HL-60 (cell line): ENCODE data around the gene CERS1.

Experiments used
- GABPA ChIP-seq: IDR thresholded peaks from 2 replicates; pipeline ENCODE4 v1.6.1; 2012; ENCODE audit warnings: low read depth
- POLR2AphosphoS5 ChIP-seq: IDR thresholded peaks from 2 replicates; pipeline ENCODE4 v1.6.1; 2012; ENCODE audit warnings: low read depth
- SPI1 ChIP-seq: IDR thresholded peaks from 2 replicates; pipeline ENCODE4 v1.6.1; 2012; ENCODE audit warnings: low read depth, mild to moderate bottlenecking, borderline replicate concordance
- TF ChIP-seq, protein P1 (sequence below): IDR thresholded peaks from 2 replicates; pipeline ENCODE4 v1.6.1; 2012; ENCODE audit warnings: low read depth; ENCODE audit not compliant: insufficient replicate concordance
- TF ChIP-seq, protein P2 (sequence below): IDR thresholded peaks from one replicate; pipeline ENCODE4 v1.5.1; 2011; ENCODE audit warnings: low read length, control low read depth, inconsistent platforms; ENCODE audit not compliant: insufficient read depth

DNA sequence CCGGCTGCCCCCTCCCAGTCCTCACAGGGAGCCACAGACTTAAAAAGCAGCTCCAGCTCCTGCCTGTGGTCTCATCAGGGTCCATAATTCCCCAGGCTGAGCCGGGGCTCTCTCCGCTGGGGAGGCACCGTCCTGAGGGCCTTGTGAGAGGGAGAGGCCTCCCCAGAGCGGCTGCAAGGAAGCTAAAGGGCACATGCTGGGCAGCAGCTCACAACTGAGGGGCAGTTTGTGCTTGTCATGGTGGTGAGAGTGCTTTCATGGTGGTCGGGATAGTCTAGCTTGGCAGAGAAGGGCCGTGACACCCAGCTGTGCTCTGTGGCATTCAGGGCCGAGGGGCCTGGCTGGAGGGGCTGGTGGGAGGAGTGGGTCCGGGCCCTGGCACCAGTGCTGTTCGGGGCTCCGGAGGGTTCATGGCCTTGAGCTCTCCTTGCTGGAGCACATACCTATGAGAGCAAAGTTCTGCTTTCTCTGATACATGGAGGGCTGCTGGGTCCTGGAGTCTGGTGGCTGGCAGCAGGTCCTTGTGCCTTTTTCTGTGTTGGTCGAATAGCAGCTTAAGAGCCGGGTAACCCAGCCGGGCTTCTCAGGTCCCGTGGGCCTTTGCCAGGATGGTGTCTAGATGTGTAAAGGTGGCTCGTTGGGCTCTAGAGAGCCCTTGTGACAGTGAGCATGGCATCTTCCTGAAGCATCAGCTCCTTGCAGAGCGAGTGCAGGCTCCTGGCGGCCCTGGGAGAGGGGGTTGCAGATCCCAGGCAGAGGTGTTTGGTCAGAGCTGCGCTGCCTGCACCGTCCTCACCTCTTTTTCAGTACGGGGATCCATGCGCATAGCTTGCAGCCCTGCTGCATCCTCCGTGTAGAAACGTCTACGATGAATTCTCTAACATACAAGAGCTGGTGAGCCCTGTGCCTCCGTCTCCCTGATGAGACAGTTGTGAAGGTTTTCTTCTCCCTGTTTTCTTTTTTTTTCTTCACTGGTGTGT, 55.4 kb downstream of the CERS1 start:
- TF ChIP-seq POLR2AphosphoS5 (no peak), SPI1 (no peak), GABPA (no peak)
- TF ChIP-seq, protein P1, sequence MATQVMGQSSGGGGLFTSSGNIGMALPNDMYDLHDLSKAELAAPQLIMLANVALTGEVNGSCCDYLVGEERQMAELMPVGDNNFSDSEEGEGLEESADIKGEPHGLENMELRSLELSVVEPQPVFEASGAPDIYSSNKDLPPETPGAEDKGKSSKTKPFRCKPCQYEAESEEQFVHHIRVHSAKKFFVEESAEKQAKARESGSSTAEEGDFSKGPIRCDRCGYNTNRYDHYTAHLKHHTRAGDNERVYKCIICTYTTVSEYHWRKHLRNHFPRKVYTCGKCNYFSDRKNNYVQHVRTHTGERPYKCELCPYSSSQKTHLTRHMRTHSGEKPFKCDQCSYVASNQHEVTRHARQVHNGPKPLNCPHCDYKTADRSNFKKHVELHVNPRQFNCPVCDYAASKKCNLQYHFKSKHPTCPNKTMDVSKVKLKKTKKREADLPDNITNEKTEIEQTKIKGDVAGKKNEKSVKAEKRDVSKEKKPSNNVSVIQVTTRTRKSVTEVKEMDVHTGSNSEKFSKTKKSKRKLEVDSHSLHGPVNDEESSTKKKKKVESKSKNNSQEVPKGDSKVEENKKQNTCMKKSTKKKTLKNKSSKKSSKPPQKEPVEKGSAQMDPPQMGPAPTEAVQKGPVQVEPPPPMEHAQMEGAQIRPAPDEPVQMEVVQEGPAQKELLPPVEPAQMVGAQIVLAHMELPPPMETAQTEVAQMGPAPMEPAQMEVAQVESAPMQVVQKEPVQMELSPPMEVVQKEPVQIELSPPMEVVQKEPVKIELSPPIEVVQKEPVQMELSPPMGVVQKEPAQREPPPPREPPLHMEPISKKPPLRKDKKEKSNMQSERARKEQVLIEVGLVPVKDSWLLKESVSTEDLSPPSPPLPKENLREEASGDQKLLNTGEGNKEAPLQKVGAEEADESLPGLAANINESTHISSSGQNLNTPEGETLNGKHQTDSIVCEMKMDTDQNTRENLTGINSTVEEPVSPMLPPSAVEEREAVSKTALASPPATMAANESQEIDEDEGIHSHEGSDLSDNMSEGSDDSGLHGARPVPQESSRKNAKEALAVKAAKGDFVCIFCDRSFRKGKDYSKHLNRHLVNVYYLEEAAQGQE, result no peak
- TF ChIP-seq, protein P2, sequence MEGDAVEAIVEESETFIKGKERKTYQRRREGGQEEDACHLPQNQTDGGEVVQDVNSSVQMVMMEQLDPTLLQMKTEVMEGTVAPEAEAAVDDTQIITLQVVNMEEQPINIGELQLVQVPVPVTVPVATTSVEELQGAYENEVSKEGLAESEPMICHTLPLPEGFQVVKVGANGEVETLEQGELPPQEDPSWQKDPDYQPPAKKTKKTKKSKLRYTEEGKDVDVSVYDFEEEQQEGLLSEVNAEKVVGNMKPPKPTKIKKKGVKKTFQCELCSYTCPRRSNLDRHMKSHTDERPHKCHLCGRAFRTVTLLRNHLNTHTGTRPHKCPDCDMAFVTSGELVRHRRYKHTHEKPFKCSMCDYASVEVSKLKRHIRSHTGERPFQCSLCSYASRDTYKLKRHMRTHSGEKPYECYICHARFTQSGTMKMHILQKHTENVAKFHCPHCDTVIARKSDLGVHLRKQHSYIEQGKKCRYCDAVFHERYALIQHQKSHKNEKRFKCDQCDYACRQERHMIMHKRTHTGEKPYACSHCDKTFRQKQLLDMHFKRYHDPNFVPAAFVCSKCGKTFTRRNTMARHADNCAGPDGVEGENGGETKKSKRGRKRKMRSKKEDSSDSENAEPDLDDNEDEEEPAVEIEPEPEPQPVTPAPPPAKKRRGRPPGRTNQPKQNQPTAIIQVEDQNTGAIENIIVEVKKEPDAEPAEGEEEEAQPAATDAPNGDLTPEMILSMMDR, result no peak
